Measurements from ENCODE around the gene EBLN2.

- TF ChIP-seq GATA2 (IDR thresholded peaks at IDR 0.05; ENCODE audit: low read depth, low read length) (no peak), GATA3 (IDR thresholded peaks at IDR 0.05; ENCODE audit: low read depth, low read length) (no peak)
Measured at GRCh38 chr3:73061416-73061815, at the start of gene EBLN2.
